Panc1 (cell line): Measurements from ENCODE around the gene HAGH. TPM values are rescaled to one million over a fixed set of nuclear protein-coding genes. Genes with fewer than 3 reads are reported as not detected.

Experiments used
- ATAC-seq: fragments of 200-7000 bp; cut with Tn5 transposase; 2 replicates; pipeline ENCODE4 v1.9.1; 2020; ENCODE audit warnings: mild to moderate bottlenecking, moderate library complexity
- BruUV-seq: library from RNA; stranded (reverse); fragments of 400-500 nt; replicated peaks from 2 replicates; lab custom pipeline; 2021; lab: Mats Ljungman, UMichigan
- CTCF ChIA-PET: fragments of 300-600 bp; sonication (Branson Sonifier 250); formaldehyde crosslinking; loops from one replicate; lab custom pipeline; 2022; ENCODE audit warnings: antibody characterized with exemption; lab: Charles Lee
- POLR2A ChIA-PET: fragments of 300-600 bp; sonication (Branson Sonifier 250); formaldehyde crosslinking; loops from one replicate; lab custom pipeline; 2022; ENCODE audit warnings: antibody characterized with exemption; lab: Charles Lee
- DNase-seq: peaks from one replicate; pipeline ENCODE4 v3.0.0-alpha.2; 2010; ENCODE audit warnings: low read depth, low spot score
- H3K27ac ChIP-seq: 2 replicates; pipeline ENCODE4 v1.5.1; 2011; ENCODE audit warnings: mild to moderate bottlenecking, low read length, inconsistent platforms
- H3K27me3 ChIP-seq: fragments of 200-500 bp; sonication (Bioruptor generic); 2 replicates; pipeline ENCODE4 v1.6.0; 2014; ENCODE audit warnings: low read length, inconsistent platforms; ENCODE audit not compliant: control insufficient read depth, insufficient read depth
- H3K36me3 ChIP-seq: fragments of 200-500 bp; sonication (Bioruptor generic); 2 replicates; pipeline ENCODE4 v1.5.1; 2014; ENCODE audit warnings: inconsistent platforms, mild to moderate bottlenecking, low read length, moderate library complexity; ENCODE audit not compliant: control insufficient read depth, insufficient read depth
- H3K4me1 ChIP-seq: 2 replicates; pipeline ENCODE4 v1.5.1; 2011; ENCODE audit warnings: inconsistent platforms, mild to moderate bottlenecking, low read length, moderate library complexity; ENCODE audit not compliant: control insufficient read depth, insufficient read depth
- H3K4me3 ChIP-seq, 2 experiments: 2 replicates each; pipeline ENCODE4 v1.5.1; 2011 to 2012; ENCODE audit warnings: low read depth in 2 of 2, low read length in 2 of 2, mild to moderate bottlenecking in 2 of 2, inconsistent platforms in 1 of 2, moderate library complexity in 1 of 2
- H3K9me3 ChIP-seq: fragments of 200-500 bp; sonication (Bioruptor generic); 2 replicates; pipeline ENCODE4 v1.5.1; 2014; ENCODE audit warnings: low read depth, mild to moderate bottlenecking, inconsistent platforms, low read length, moderate library complexity; ENCODE audit not compliant: control insufficient read depth, insufficient read depth
- POLR2AphosphoS5 ChIP-seq: IDR thresholded peaks from 2 replicates; pipeline ENCODE4 v1.6.1; 2012; ENCODE audit warnings: mild to moderate bottlenecking, low read depth, low read length, moderate library complexity
- SIN3A ChIP-seq: IDR thresholded peaks from 2 replicates; pipeline ENCODE4 v1.6.1; 2012; ENCODE audit warnings: low read depth, mild to moderate bottlenecking, low read length, moderate library complexity, borderline replicate concordance; ENCODE audit not compliant: insufficient read depth
- TCF7L2 ChIP-seq: IDR thresholded peaks from 2 replicates; pipeline ENCODE4 v1.6.1; 2011; ENCODE audit warnings: mild to moderate bottlenecking, low read depth, low read length, inconsistent platforms
- in situ Hi-C: cut with HindIII; loops from 2 replicates; pipeline ENCODE4 v1.10.0; 2016; ENCODE audit warnings: low sequenced_read_pairs, low pct_unique_long_range_greater_than_20kb
- intact Hi-C: fragments of 100-400 bp; cut with micrococcal nuclease; formaldehyde crosslinking; loops from one replicate; pipeline ENCODE4 v1.10.0; 2022; ENCODE audit not compliant: unreplicated experiment
- total RNA-seq: library from RNA; stranded (reverse); gene quantifications from one replicate; pipeline ENCODE4 v1.2.1, GENCODE V29; 2021; ENCODE audit not compliant: unreplicated experiment
- TF ChIP-seq, protein P1 (sequence below), 2 experiments: IDR thresholded peaks; 2 replicates each; pipeline ENCODE4 v1.6.1; 2011 to 2012; ENCODE audit warnings: low read depth in 2 of 2, control low read depth in 1 of 2, low read length in 1 of 2, mild to moderate bottlenecking in 1 of 2, moderate library complexity in 1 of 2; ENCODE audit not compliant: insufficient read depth in 1 of 2
- TF ChIP-seq, protein P2 (sequence below): fragments of 450-650 bp; IDR thresholded peaks from 2 replicates; pipeline ENCODE4 v1.5.1; 2017; ENCODE audit warnings: mild to moderate bottlenecking

The HAGH gene
- total RNA-seq, 1 experiment from 2014 or later = 58.9 TPM

DNA sequence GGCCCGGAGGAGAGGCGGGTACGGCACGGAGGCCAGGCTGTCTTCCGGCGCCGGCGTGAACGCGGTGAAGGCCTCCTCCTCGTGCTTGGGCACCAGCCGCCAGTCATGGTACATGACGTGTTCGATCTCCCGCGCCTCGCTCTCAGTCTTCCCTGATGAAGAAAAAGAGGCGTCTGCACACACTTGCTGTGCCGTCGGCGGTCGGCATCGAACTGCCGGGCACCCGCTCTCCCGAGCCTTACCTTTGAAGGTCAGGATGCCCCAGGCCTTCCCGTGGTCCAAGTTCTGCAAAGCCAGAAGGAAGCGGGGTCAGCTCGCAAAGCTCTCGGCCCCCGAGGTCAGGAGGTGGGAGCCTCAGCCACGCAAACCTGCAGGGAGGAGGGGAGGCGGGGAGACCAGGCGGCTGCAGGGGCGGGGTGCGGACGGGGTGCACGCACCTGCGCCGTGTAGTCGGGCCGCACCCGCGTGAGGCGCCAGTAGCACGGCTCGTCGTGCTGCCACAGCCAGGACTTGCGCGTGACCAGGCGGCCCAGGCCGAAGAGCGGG, 54.2 kb downstream of the HAGH start, which contains the start of gene EME2:
Gene EME2 (plus strand): TSS at position 449 of the 546 bp plus-strand sequence. CDS start 418 bp downstream, outside the sequence.
- TF ChIP-seq SIN3A (no peak), POLR2AphosphoS5 (no peak), TCF7L2 (no peak)
- TF ChIP-seq, protein P1, sequence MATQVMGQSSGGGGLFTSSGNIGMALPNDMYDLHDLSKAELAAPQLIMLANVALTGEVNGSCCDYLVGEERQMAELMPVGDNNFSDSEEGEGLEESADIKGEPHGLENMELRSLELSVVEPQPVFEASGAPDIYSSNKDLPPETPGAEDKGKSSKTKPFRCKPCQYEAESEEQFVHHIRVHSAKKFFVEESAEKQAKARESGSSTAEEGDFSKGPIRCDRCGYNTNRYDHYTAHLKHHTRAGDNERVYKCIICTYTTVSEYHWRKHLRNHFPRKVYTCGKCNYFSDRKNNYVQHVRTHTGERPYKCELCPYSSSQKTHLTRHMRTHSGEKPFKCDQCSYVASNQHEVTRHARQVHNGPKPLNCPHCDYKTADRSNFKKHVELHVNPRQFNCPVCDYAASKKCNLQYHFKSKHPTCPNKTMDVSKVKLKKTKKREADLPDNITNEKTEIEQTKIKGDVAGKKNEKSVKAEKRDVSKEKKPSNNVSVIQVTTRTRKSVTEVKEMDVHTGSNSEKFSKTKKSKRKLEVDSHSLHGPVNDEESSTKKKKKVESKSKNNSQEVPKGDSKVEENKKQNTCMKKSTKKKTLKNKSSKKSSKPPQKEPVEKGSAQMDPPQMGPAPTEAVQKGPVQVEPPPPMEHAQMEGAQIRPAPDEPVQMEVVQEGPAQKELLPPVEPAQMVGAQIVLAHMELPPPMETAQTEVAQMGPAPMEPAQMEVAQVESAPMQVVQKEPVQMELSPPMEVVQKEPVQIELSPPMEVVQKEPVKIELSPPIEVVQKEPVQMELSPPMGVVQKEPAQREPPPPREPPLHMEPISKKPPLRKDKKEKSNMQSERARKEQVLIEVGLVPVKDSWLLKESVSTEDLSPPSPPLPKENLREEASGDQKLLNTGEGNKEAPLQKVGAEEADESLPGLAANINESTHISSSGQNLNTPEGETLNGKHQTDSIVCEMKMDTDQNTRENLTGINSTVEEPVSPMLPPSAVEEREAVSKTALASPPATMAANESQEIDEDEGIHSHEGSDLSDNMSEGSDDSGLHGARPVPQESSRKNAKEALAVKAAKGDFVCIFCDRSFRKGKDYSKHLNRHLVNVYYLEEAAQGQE (IDR thresholded peaks at IDR 0.05; ENCODE audit: insufficient read depth in 1 of 2, low read depth in 2 of 2, low read length in 1 of 2) = no peak
- TF ChIP-seq, protein P2, sequence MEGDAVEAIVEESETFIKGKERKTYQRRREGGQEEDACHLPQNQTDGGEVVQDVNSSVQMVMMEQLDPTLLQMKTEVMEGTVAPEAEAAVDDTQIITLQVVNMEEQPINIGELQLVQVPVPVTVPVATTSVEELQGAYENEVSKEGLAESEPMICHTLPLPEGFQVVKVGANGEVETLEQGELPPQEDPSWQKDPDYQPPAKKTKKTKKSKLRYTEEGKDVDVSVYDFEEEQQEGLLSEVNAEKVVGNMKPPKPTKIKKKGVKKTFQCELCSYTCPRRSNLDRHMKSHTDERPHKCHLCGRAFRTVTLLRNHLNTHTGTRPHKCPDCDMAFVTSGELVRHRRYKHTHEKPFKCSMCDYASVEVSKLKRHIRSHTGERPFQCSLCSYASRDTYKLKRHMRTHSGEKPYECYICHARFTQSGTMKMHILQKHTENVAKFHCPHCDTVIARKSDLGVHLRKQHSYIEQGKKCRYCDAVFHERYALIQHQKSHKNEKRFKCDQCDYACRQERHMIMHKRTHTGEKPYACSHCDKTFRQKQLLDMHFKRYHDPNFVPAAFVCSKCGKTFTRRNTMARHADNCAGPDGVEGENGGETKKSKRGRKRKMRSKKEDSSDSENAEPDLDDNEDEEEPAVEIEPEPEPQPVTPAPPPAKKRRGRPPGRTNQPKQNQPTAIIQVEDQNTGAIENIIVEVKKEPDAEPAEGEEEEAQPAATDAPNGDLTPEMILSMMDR = no peak
- in situ Hi-C loops (no loop called here), intact Hi-C loops (loop anchor here (10.0 kb wide), 1 partner anchor 1088 kb away; the partner anchor contains the start of genes JMJD8 and STUB1)

DNA sequence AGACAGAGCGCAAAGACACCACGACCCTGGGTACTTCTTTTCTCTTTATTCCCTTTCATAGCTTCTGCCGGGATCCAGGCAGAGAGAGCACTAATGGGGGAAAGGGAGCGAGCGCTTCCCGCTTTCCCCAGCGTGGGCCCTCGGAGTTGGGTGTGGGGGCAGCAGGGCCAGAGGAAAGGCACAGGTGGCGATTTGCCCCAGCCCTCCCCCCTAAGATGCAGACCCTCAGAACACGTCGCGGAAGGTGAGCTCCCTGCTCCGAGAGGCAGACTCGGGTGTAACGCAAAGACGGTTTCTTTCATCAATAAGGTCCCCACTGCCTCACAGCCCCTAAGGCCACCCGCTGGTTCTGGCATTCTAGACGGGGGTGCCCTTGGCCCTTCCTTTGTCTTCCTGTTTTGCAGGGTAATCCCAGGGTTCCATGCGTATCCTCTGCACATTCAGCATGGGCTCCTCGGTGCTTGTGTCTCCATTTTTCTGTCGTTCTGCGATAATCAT, 54.7 kb downstream of the HAGH start:
- intact Hi-C loops = loop anchor here (10.0 kb wide), 1 partner anchor 1087 kb away; the partner anchor contains the start of genes JMJD8 and STUB1
- no peaks in the 10 kb centered on the region for H3K27me3 ChIP-seq
- ATAC-seq (no peak), DNase-seq (no peak)
- peaks cover 36% of the 10 kb centered on the region for H3K4me1 ChIP-seq
- H3K36me3 ChIP-seq = no peaks in the 10 kb centered on the region; the same call in 1 of the 2 replicates
- POLR2A ChIA-PET = no interaction called here
- no peaks in the 10 kb centered on the region for H3K9me3 ChIP-seq
- peak overlapping the region; percentile 60 to 71 for H3K4me3 ChIP-seq
- H3K27ac ChIP-seq = peak overlapping the region; percentile 95
- peak; percentile 61; the same call in 1 of the 2 replicates for TF ChIP-seq POLR2AphosphoS5
- no peak for TF ChIP-seq TCF7L2
- TF ChIP-seq, protein P1 (IDR thresholded peaks at IDR 0.05; ENCODE audit: insufficient read depth in 1 of 2, low read depth in 2 of 2, low read length in 1 of 2) = no peak
- no peak for TF ChIP-seq SIN3A
- TF ChIP-seq, protein P2 = no peak
- BruUV-seq = TSS peak; percentile 98
- CTCF ChIA-PET = no interaction called here
- in situ Hi-C loops = no loop called here

More for the DNA sequence above, 54.2 kb downstream of the HAGH start, which contains the start of gene EME2:
- peaks cover 39% of the 10 kb centered on the region for H3K4me1 ChIP-seq
- H3K27me3 ChIP-seq = no peaks in the 10 kb centered on the region
- peak within 1 kb of the TSS; percentile 60 to 71 for H3K4me3 ChIP-seq
- CTCF ChIA-PET = interaction anchor here (0.7 kb wide), 1 partner anchor 308 kb away, joined by 10 read pairs; no protein-coding TSS in a partner anchor
- POLR2A ChIA-PET = no interaction called here
- no TSS peak for BruUV-seq
- H3K36me3 ChIP-seq = no peaks in the 10 kb centered on the region; the same call in 1 of the 2 replicates
- H3K9me3 ChIP-seq = no peaks in the 10 kb centered on the region
- ATAC-seq (no peak), DNase-seq (no peak)
- H3K27ac ChIP-seq = peak within 1 kb of the TSS; percentile 95
